ENCODE measurements around the gene CLTA.

CLTA gene

GRCh38 chr9:36249189-36249588, 58.5 kb downstream of the CLTA start:
- no peak for DNase-seq

- DNase-seq, result no peak
Measured at GRCh38 chr9:36250079-36250478, 59.4 kb downstream of the CLTA start.

GRCh38 chr9:36251428-36251827, 60.7 kb downstream of the CLTA start:
- DNase-seq, result no peak

- peak in 1 of 3 experiments; percentile 86 for DNase-seq
Measured at GRCh38 chr9:36258208-36258995, 67.7 kb downstream of the CLTA start, which contains the start of gene GNE. Gene GNE, minus strand, starts transcription at chr9:36258448. Its CDS starts 9,093 bp downstream, at chr9:36249355.

- no peak for DNase-seq
Measured at GRCh38 chr9:36258996-36259533, 68.3 kb downstream of the CLTA start.
